SIG-M5 (cell line): ENCODE measurements around the gene PRDM12.

ENCODE experiments used
- DNase-seq: peaks from one replicate; lab custom pipeline; 2025; lab: John Stamatoyannopoulos, UW

Gene PRDM12

DNA sequence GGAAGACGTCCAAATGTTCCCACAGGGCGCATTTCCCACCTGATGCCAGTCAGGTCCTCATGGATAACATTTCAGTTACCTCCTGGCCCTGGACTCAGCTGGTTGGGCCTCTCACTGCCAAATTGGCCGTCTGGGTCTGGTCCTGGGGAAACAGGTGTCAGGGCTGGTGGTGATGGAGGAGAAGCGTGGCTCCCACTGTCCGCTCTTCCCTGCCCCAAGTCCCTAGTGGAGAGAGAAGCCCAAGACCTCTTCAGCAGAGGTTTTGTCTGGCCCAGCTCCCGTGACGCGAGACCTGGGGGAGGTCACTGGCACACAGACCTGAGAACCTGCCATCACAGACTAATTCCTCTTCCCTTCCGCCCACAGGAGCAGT lies 27.8 kb upstream of the PRDM12 start:
- no peak for DNase-seq

GRCh38 chr9:130638284-130639123 lies 25.9 kb upstream of the PRDM12 start:
- DNase-seq = no peak

GRCh38 chr9:130639124-130639765 lies 25.1 kb upstream of the PRDM12 start:
- no peak for DNase-seq

DNA sequence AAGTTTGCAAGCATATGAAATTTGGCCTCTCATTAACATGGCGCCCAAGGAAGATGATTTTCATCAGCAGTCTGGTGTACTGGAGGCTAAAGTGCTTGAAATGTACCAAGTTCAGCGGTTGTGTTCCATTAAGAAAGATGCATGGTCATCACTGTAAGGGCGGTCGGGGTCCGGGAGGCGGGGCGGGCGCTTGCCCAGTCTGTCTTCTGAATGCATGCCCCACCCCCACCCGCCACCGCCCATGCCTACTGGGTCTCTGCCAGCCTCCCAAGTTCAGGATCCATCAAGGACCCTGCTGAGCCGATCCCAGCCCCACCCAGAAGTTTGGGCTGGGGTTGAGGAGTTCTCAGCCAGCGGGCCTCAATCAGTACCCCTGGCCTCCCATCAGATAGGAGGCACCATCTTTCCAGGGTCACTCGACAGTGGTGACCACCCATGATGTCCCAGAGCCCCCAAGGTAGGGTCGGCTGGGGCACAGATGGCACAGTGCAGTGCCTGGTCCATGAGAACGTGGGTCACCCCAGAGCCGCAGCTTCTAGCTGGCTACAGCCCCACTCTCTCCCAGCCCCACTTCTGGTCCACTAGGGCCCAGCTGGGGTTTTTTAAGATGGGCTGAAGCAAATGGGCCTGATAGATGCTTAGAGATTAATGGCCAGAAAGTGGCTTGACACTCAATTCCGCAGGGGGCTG lies 24.4 kb upstream of the PRDM12 start:
- no peak for DNase-seq

DNA sequence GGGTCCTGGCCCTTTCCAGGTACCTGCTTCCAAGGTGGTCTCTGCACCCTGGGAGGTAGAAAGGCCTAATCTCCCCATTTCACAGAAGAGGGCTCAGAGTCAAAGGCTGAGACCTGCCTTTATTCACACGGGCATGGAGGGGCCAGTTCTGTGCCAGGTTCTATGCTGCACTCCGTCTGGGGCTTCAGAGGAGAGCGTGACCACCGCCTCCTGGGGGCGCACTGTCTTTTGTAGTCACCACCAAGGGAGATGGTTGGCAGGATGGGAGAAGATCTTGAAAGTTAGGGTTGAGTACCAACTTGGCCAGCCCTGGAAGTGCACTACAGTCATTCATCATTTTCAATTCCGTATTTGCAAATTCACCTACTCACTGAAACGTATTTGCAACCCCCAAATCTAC lies 23.7 kb upstream of the PRDM12 start:
- DNase-seq = no peak

- no peak for DNase-seq
Measured at GRCh38 chr9:130642926-130643325, 21.5 kb upstream of the PRDM12 start.

DNA sequence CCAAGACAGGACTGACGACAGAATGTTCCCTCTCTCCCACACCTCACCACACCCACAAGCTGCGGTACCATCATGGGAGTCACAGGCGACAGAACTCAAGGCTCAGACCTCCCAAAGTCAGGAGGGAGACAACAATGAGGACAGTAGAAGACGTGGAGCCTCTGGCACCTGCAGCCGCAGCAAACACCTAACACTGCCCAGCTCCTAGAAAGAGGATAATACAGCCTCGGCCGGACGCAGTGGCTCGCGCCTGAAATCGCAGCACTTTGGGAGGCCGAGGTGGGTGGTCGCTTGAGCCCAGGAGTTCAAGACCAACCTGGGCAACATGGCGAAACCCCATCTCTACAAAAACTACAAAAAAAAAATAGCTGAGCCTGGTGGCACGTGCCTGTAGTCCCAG lies 13.2 kb upstream of the PRDM12 start:
- no peak for DNase-seq

- DNase-seq = no peak
Measured at GRCh38 chr9:130651752-130652151, 12.6 kb upstream of the PRDM12 start.

DNA sequence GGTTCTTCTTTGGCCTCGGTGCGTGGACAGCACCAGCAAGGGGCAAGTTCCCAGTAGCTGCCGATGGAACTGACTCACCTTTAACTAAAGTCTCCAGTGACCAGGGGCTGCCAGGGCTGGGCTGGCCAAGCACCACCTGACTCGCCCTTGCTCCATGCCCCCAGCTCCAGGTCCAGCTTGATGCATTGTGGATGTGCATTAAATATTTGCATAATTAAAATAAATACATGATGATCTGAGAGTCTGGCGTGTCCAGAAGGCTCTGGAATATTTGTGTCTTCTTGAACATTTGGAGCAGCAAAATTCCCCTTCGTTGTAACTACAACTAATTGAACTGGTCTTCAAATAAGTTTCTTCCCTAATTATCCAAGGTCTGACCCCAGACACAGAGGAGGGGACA lies 9.5 kb upstream of the PRDM12 start:
- no peak for DNase-seq

DNA sequence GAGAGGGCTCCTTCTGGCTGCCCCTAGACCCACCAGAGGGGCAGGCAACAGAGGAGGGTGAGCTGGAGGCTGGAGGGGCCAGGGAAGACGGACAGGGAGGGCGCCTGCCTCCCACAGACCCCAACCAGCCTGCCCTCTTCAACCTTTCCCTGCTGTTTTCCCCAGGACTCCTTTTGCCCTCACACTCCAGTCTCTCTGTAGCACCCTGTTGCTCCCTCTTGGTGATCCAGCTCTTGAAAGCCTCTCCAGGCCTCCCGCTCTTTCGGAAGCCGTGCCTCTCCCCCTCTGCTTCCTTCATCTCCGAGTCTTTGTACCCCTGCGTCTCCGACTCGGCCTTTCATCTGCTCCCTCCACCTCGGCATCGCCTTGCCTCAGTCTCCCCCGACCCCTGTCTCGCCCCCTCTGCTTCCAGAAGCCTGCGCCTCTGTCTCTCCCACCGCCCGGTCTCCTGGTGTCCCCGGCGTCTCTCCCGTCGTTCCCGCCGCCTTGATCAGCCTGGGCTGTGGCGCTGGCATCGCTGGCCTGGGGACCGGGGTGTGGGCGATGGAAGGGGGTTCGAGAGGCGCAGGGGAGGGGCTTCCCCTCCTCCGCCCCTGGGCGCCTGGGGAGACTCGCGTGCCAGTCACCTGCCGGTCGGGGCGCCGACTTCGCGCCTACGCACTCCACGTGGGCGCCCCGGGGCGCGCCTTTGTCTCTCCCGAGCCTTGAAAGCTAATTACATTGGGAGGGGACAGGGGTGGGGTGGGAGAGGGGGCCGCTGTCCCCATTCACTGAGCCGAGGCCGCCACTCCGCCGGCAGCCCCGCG lies 5.3 kb upstream of the PRDM12 start:
- no peak for DNase-seq

DNA sequence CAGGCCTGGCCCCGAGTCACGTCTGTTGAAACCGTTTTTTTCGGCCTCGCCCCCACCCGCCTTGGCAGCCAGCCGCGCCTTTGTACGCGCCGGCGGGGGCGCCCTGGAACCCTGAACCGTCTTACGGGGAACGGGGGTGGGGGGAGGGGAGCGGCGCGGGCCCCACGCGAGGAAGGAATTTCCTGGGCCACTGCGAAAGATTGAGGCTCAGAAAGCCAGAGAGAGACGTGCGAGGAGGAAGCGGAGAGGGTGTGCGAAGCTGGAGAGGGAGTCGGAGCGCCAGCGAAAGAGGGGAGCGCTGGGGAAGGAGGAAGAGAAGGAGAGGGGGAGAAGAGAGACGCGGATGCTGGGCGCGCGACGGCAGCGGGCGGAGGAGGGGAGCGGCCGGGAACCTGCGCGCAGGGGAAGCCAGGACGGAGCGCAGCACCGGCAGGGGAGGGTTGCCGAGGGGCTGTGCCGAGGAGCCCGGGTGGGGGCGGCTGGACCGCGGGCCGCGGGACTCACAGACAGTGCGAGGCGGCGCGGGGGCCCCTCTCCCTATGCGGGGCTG lies 4.6 kb upstream of the PRDM12 start:
- DNase-seq = no peak

- no peak for DNase-seq
Measured at GRCh38 chr9:130660326-130660682, 4.1 kb upstream of the PRDM12 start.

GRCh38 chr9:130660683-130661450 lies 3.5 kb upstream of the PRDM12 start:
- no peak for DNase-seq

GRCh38 chr9:130661451-130662098 lies 2.8 kb upstream of the PRDM12 start:
- DNase-seq = no peak

DNA sequence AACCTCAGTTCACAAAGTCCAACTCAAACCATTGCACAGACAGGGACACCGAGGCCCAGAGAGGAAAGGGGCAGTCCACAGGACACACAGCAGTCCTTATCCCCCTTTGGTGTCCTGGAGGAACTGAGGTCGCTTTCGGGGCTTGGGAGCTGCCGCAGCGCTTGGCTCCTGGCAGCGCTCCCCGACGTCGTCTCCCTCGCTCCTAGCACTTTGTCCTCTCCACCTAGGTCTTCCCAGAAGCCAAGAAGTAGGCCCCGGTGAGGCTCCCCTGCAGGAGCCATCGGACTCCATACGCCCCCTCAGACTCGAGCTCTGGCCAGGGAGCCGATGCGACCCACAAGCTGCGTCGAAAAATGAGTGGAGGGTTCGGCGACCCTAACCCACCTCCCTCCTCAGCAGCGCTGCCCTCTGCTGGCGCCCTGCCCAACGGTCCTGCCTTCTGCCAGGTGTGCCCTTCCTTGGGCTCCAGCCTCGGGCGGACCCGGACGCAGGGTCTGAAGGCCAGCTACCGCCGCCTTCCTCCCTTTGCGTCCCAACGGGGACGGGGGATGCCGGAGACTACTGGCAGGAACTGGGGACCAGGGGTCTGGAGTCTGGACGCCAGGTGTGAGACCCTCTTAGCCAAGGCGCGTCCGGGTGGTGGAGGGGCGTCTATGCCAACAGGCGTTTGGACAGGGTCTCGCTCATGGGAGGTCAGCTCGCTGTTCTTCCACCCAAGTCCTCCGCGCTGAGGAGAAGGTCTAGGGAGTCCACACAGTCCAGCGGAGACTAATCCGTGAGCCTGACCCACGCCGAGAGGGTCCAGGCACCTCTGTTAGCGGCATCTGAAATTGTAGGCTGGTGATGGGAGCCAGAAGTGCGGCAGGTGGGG lies 2.1 kb upstream of the PRDM12 start:
- DNase-seq = no peak

GRCh38 chr9:130662970-130663257 lies 1.5 kb upstream of the PRDM12 start:
- no peak for DNase-seq

DNA sequence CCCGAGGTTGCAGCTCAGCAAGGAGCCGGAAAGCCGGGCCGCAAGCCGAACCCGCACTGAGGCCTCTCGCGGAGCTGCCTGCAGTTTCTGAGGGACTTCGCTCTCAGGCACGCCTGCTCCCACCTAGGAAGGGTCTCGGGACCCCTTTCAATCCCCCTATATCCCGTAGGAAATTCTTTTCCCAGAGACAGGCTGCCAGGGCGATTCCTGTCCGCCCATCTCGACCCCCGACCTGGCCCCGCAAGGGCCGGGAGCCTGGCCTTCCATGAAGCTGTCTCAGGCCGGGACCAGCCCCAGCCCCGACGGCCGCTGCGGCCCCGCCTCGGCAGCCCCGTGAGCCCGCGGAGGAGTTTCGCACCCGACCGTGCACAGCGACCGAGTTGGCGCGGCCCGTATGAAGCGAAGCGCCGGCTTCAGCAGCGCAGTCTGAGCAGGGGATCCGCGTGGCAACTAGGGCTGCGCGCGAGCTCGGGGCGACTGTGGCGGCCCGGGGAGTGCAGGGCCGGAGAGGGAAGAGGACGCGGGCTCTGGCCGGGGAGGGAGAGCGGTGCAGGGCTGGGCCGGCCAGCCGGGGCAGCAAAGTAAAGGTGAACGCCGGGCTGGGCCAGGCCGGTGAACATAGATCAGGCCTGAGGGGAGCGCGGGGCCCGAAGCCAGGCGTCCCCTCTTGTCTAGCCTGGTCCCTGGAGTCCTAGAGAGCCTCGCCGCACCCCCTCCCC lies 977 bp upstream of the PRDM12 start:
- DNase-seq = no peak

- no peak for DNase-seq
Measured at GRCh38 chr9:130663977-130664250, 480 bp upstream of the PRDM12 start.

DNA sequence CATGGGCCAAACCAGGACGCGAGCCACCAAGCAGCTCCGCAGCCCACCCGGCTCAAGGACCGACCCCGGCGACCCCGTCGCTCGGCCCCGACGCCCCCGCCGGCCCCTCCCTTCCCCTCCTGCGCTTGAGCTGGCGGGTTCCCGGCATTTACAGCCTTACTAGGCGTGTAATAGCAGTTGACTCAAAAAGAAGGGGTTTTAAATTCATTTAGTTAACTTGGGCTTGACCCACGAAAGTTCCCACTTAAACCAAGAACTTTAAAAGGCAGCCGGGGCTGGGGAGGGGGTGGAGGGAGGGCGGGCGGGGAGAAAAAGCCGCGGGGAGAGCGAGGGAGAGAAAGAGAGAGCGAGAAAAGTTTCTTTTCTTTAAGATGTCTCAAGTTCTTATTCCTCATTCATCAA lies 636 bp downstream of the PRDM12 start:
- no peak for DNase-seq
